ENCODE data around the gene ADGRD1. TPM values are rescaled to one million over a fixed set of nuclear protein-coding genes. Genes with fewer than 3 reads are reported as not detected.
"Not testable (repeated sequence)": the region's sequence is repeated elsewhere in the genome, so short reads cannot be mapped to it uniquely, and the experiment has no call there.

ADGRD1 gene
- total RNA-seq (2014; rRNA removed; shearing (Covaris generic); ENCODE audit: low replicate concordance), result 0.89 and 5.3 TPM in 2 replicates

DNA sequence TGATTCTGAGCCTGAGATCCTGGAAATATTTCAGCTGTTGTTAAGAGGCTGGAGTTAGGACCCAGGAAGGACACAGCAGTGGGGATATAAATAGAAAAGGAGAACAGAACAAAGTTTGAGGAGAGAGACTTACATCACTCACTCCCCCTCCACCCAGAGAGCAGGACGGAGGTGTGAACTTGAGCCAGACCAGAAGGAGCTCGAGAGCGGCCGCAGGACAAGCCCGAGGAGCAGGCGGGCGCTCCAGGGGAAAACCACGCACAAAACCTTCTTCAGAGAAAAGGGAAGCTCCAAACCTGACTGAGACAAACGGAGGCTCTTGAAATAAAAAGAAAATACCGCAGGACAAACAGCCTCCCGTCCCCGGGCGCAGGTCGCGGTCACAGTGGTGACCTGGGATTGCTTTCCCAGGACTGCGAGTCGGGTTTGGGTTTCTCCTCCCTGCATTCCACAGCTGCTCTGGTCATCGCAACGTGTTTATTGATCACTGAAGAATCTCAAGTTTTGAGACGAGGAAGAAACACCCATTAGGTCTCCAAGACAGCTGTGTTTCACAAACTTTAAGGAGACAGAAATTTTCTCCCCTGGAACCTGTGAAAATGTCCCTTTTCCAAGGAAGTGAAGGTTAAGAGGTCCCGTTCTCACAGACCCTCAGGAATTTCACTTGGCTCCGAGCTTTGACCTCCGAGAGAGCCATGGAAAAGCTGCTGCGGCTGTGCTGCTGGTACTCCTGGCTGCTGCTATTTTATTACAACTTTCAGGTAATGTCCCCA, at the start of gene ADGRD1:
ADGRD1 (plus strand) TSS at position 137 of the 773 bp plus-strand sequence; CDS start at position 696, 559 bp downstream.
- DNase-seq, result peak; percentile 48
- Histone ChIP-seq H3K4me3 (peak within 1 kb of the TSS; percentile 28), H3K27me3 (peaks cover 16% of the 10 kb centered on the region), H3K9me3 (no peaks in the 10 kb centered on the region), H3K36me3 (no peaks in the 10 kb centered on the region)

DNA sequence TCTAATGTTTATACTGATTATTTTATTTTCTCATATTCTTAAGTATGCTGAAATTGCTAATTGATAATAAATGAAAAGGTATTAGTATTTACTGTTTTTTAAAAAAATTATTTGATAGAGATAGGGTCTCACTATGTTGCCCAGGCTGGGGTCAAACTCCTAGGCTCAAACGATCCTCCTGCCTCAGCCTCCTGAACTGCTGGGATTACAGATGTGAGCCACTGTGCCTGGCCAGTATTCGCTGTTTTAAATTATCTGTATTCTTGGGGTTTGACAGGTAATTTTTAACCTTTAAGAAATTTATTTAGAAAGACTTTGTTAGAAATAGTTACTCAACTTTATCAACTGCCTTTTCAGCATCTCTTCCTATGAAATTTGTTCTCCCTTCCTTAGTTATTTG, 49.6 kb upstream of the ADGRD1 start:
- Histone ChIP-seq H3K36me3 (no peaks in the 10 kb centered on the region), H3K9me3 (no peaks in the 10 kb centered on the region), H3K27me3 (no peaks in the 10 kb centered on the region; the same call in 1 of the 2 replicates), H3K4me3 (peak overlapping the region; percentile 28)
- DNase-seq, result no peak

DNA sequence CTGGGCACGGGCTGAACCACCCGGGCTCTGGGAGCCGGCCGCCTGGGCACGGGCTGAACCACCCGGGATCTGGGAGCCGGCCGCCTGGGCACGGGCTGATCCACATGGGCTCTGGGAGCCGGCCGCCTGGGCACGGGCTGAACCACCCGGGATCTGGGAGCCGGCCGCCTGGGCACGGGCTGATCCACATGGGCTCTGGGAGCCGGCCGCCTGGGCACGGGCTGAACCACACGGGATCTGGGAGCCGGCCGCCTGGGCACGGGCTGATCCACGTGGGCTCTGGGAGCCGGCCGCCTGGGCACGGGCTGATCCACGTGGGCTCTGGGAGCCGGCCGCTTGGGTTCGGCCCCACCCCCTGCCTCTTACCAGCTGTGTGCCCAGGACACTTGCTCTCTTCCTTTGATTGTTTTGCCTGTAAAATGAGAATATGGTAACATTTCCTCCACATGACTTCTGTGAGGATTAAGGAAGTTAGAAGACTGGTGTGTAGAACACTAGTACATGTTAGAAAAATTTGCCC, 48.7 kb upstream of the ADGRD1 start:
- not testable (repeated sequence) for H3K4me3 ChIP-seq, H3K36me3 ChIP-seq, H3K27me3 ChIP-seq, H3K9me3 ChIP-seq
- DNase-seq, result peak; percentile 72

GRCh38 chr12:130909111-130909510, 44.6 kb upstream of the ADGRD1 start:
- Histone ChIP-seq H3K4me3 (no peak overlapping the region), H3K9me3 (peaks cover 13% of the 10 kb centered on the region), H3K27me3 (no peaks in the 10 kb centered on the region; the same call in 1 of the 2 replicates), H3K36me3 (no peaks in the 10 kb centered on the region)
- DNase-seq, result no peak

GRCh38 chr12:130911193-130911592, 42.5 kb upstream of the ADGRD1 start:
- Histone ChIP-seq H3K4me3 (no peak overlapping the region), H3K27me3 (peaks cover 14% of the 10 kb centered on the region), H3K36me3 (no peaks in the 10 kb centered on the region), H3K9me3 (peaks cover 13% of the 10 kb centered on the region)
- no peak for DNase-seq

- peaks cover 13% of the 10 kb centered on the region for H3K9me3 ChIP-seq
- H3K27me3 ChIP-seq, result peaks cover 21% of the 10 kb centered on the region
- no peak overlapping the region for H3K4me3 ChIP-seq
- no peaks in the 10 kb centered on the region for H3K36me3 ChIP-seq
- DNase-seq, result no peak
These were observed 41.8 kb upstream of the ADGRD1 start for GRCh38 chr12:130911933-130912332.

GRCh38 chr12:130916241-130916911, 37.3 kb upstream of the ADGRD1 start:
- no peak overlapping the region for H3K4me3 ChIP-seq
- H3K9me3 ChIP-seq, result peaks cover 7% of the 10 kb centered on the region
- peaks cover 27% of the 10 kb centered on the region for H3K27me3 ChIP-seq
- peak; percentile 43 for DNase-seq
- H3K36me3 ChIP-seq, result no peaks in the 10 kb centered on the region

DNA sequence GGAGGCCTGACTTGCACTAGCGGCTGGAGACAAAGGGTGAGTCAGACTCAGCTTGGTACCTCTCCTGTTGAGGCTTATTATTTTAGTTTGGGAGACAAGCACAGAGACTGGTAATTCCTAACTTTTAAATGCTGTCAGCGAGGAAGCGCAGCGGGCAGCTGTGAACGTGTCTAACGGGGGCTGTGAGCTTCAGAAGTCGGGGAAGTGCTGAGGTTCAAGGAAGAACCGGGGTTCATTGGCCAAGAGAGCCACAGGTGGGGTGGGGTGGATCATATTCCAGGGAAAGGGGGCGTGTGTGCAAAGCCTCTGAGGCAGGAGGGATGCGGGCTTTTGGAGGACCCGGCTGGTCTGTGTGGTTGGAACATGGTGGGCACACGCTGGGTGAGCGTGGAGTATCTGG, 36.1 kb upstream of the ADGRD1 start:
- peaks cover 12% of the 10 kb centered on the region for H3K9me3 ChIP-seq
- H3K36me3 ChIP-seq, result no peaks in the 10 kb centered on the region
- H3K4me3 ChIP-seq, result no peak overlapping the region
- H3K27me3 ChIP-seq, result peaks cover 27% of the 10 kb centered on the region
- DNase-seq, result no peak

DNA sequence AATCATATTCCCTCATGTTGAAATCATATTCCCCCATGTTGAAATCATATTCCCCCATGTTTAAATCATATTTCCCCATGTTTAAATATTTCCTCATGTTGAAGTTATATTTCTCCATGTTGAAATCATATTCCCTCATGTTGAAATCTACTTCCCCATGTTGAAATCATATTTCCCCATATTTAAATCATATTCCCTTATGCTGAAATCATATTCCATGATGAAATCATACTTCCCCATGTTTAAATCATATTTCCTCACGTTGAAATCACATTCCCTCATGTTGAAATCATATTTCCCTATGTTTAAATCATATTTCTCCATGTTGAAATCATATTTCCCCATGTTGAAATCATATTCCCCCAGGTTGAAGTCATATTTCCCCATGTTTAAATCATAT, 34.6 kb upstream of the ADGRD1 start:
- Histone ChIP-seq H3K27me3 (peaks cover 27% of the 10 kb centered on the region), H3K4me3 (no peak overlapping the region), H3K9me3 (peaks cover 12% of the 10 kb centered on the region), H3K36me3 (no peaks in the 10 kb centered on the region)
- no peak for DNase-seq

GRCh38 chr12:130920119-130920703, 33.5 kb upstream of the ADGRD1 start:
- no peaks in the 10 kb centered on the region for H3K36me3 ChIP-seq
- H3K9me3 ChIP-seq, result peaks cover 12% of the 10 kb centered on the region
- H3K27me3 ChIP-seq, result peaks cover 21% of the 10 kb centered on the region
- no peak overlapping the region for H3K4me3 ChIP-seq
- no peak for DNase-seq

GRCh38 chr12:130920723-130921381, 32.9 kb upstream of the ADGRD1 start:
- H3K36me3 ChIP-seq, result no peaks in the 10 kb centered on the region
- H3K4me3 ChIP-seq, result no peak overlapping the region
- H3K9me3 ChIP-seq, result peaks cover 12% of the 10 kb centered on the region
- H3K27me3 ChIP-seq, result peaks cover 21% of the 10 kb centered on the region
- DNase-seq, result peak; percentile 89

DNA sequence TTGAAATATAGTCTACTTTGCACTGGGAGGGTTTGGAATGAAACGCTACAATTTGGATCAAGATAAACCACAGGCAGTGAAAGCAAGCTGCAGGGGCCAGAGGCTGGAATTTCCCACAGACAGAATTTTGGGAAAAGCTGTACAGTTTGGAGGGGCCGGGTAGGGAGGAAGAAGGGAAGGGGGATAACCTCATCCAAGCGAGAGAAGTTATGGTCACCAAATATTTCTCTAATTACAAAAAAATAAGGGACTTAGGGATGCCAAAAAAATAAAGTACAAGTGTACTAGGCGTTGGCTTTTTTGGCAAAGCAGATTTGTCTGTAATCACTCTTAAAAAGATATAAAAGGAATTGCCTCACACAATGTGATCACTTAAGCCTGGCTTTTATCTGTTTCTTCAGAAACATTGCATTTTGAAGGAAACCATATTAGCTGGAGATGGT, 31.2 kb upstream of the ADGRD1 start:
- no peak for DNase-seq
- H3K27me3 ChIP-seq, result peaks cover 5% of the 10 kb centered on the region
- H3K9me3 ChIP-seq, result peaks cover 12% of the 10 kb centered on the region
- H3K4me3 ChIP-seq, result no peak overlapping the region
- no peaks in the 10 kb centered on the region for H3K36me3 ChIP-seq

DNA sequence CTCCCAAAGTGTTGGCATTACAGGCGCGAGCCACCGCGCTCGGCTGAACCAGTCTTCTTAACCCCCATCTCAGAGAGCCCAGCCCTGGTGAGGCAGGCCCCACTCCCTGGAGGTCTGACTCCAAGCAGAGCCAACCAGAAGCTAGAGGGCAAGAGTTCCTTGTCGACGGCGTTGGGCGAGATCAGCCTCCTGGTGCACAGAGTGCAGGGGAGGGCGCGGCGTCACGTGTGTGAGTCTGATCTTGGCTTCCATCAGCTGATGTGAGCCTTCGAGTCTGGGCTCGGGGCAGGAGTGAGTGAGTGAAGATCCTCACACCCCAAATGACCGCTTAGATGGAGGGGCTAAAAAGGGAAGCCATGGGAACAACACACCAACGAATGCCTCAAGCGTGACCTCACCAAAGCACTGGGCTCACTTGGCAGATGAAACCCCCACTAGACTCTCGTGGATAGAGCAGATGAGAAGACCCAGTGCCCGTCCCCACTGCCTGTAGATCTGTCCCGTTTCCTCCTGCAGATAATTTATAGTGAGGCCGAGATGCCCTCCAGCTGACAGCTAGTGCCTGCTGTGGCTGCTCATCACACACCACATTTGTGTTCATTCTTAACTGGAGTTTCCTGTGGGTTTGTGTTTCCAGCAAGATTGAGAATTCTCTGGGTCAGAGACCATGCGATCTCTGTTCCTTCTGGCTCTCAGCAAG, 28.6 kb upstream of the ADGRD1 start:
- H3K9me3 ChIP-seq, result peaks cover 12% of the 10 kb centered on the region
- DNase-seq, result no peak
- H3K36me3 ChIP-seq, result no peaks in the 10 kb centered on the region
- peaks cover 5% of the 10 kb centered on the region for H3K27me3 ChIP-seq
- H3K4me3 ChIP-seq, result no peak overlapping the region

DNA sequence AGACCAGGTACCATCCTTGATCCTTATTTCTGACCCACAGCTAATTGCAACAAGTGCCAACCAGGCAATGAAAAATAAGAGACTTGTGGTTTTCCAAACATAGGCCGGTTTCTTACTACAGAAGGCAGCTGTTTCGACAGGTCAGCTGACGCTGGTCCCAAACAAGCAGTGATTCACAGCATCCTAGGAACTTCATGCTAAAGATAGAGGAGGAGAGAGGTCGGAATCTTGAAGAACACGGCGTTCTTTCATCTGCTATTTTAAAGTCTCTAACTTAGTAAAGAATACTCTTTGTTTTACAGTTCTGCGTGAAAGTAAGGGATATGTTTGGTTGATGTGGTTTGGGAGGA, 28.1 kb upstream of the ADGRD1 start:
- Histone ChIP-seq H3K4me3 (no peak overlapping the region), H3K9me3 (peaks cover 12% of the 10 kb centered on the region), H3K27me3 (peaks cover 5% of the 10 kb centered on the region), H3K36me3 (no peaks in the 10 kb centered on the region)
- no peak for DNase-seq

- H3K27me3 ChIP-seq, result peaks cover 21% of the 10 kb centered on the region
- no peaks in the 10 kb centered on the region for H3K9me3 ChIP-seq
- no peaks in the 10 kb centered on the region for H3K36me3 ChIP-seq
- no peak overlapping the region for H3K4me3 ChIP-seq
- DNase-seq, result no peak
These were observed 24.3 kb upstream of the ADGRD1 start for GRCh38 chr12:130929363-130929762.
